Umbilical cord (tissue), 2 donors: ENCODE results near the gene L1TD1. TPM values are rescaled to one million over a fixed set of nuclear protein-coding genes. Genes with fewer than 3 reads are reported as not detected.
"Not testable (repeated sequence)": the region's sequence is repeated elsewhere in the genome, so short reads cannot be mapped to it uniquely, and the experiment has no call there.

Source experiments
- DNase-seq: peaks from one replicate; pipeline ENCODE4 v3.0.0-alpha.2; 2015; ENCODE audit warnings: low spot score
- total RNA-seq: library from RNA; depleted of rRNA; stranded (reverse); fragments of >200 nt; gene quantifications from one replicate; pipeline ENCODE4 v1.2.3, GENCODE V29; 2014; ENCODE audit warnings: low replicate concordance; ENCODE audit not compliant: insufficient read depth

L1TD1 gene
- total RNA-seq = 4.6 TPM

- DNase-seq = peak; percentile 31
Measured at GRCh38 chr1:62194651-62195544, at the start of gene L1TD1. Gene L1TD1, plus strand, starts transcription at chr1:62194849. Its CDS starts 11,780 bp downstream, at chr1:62206629.

DNA sequence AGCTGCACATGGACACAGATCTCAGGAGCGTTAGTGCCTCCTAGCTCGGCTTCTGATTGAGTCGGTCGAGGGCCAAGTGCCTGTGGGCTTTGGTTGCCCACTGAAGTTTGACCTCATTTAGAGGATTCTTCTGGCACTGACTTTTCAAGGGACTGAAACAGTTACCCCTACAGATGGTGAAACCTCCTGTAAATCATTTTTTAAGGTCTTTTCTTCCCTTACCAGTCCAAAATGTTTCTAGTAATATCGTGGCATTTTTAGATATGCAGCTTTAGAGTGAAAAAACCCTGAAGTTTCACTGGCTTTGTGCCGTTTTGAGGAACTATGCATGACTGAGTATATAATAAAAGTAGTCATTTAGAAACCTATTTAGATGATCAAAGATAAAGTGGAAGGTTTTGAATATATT, 34.7 kb upstream of the L1TD1 start:
- no peak for DNase-seq

DNA sequence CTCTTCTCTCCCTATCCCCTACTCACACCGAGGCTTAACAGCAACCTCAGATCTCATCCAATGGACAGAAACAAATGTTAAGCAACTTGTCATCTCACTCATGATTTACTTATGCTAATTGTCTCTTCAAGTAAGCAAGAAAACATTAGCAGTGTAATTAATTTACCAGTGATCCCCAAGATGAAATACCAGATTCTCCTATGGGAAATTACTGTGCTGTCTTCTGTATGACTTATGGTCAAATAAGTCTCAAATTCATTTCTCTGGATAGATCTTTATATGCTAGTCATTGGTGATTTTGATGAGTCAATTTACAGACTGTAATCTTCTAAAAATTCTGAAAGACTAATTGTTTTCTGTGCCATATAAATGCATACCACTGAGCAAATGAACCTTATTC, 32.9 kb upstream of the L1TD1 start:
- no peak for DNase-seq

DNA sequence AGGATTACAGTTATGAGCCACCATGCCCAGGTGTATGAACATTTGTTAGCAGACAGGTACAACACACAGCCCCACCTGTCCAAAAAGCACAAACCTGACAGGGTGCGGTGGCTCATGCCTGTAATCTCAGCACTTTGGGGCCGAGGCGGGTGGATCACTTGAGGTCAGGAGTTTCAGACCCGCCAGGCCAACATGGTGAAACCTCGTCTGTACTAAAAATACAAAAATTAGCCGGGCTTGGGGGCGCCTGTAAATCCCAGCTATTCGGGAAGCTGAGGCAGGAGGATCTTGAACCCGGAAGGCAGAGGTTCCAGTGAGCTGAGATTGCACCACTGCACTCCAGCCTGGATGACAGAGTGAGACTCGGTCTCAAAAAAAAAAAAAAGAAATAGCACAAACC, 24.3 kb upstream of the L1TD1 start:
- DNase-seq = not testable (repeated sequence)

DNA sequence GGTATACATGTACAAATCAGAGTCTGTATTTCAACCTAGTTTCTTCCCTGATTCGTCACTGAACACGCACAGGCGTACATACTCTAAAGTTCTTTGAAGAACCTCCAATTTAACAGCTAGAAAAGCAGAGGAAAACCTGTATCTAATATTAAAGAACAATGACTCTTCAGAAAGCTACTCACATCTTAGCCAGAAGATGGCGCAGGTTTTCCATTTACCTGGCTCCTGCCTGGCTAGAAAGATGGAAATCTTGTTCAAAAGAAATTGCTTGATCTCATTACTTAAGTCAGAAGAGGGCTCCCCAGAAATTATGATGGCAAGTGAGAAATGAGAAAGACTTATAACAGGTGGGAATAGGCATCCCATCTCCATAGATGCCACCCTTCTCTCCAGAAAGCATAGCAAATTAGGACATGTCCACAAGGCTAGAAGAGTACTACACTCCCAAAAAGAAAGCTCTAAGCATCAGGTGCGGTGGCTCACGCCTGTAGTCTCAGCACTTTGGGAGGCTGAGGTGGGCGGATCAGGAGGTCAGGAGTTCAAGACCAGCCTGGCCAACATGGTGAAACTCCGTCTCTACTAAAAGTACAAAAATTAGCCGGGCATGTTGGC, 19.0 kb upstream of the L1TD1 start:
- DNase-seq = peak; percentile 69

GRCh38 chr1:62176597-62177312, 17.9 kb upstream of the L1TD1 start:
- no peak for DNase-seq

GRCh38 chr1:62177621-62178020, 17.0 kb upstream of the L1TD1 start:
- no peak for DNase-seq

DNA sequence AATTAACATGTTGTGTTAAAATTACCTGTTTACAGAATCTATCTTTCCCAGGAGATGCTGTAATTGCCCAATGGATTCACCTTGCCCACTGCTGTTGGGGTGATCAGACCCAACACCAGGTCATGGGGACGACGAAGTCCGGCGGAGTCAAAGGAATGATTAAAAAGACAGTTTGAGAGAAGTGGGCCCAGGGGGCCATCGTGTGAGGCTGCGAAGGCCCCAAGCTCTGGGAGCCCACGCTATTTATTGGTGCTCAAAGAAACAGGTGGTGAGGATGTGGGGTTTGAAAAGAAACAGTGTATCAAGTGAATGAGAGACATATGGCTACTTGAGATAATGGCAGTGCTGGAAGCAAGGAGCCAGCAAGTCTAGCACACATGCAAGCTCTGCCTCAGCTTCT, 16.3 kb upstream of the L1TD1 start:
- DNase-seq = no peak

- DNase-seq = peak; percentile 93
Measured at GRCh38 chr1:62180054-62180453, 14.6 kb upstream of the L1TD1 start.

GRCh38 chr1:62180639-62181038, 14.0 kb upstream of the L1TD1 start:
- peak; percentile 74 for DNase-seq

GRCh38 chr1:62181532-62181931, 13.1 kb upstream of the L1TD1 start:
- no peak for DNase-seq

- peak; percentile 82 for DNase-seq
Measured at GRCh38 chr1:62182157-62182556, 12.5 kb upstream of the L1TD1 start.

DNA sequence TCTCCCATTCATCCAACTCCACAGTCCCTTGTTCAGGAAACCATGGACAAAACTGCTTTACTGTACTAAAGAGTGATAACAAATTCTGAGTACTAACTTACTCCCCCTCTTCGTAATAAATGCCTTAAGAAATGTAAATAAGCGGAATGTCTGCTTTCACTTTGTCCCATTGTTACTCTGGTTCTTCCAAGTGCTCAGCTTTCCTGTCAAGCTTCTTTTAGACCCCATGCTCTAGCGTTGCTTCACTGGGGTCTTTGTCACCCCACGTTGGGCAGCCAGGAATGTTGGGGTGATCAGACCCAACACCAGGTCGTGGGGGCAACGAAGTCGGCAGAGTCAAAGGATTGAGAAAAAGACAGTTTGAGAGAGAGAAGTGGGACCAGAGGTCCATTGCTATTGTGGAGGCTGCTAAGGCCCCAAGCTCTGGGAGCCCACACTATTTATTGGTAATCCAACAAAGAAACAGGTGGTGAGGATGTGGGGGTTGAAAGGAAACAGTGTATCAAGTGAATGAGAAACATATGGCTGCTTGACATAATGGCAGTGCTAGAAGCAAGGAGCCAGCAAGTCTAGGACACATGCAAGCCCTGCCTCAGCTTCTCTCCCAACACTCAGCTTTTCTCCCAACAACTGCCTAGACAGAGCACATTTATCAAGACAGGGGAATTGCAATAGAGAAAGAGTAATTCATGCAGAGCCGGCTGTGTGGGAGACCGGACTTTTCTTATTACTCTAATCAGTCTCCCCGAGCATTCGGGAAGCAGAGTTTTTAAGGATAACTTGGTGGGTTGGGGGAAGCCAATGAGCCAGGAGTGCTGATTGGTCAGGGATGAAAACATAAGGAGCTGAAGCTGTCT, 11.3 kb upstream of the L1TD1 start:
- not testable (repeated sequence) for DNase-seq

- no peak for DNase-seq
Measured at GRCh38 chr1:62184336-62184735, 10.3 kb upstream of the L1TD1 start.

- DNase-seq = not testable (repeated sequence)
Measured at GRCh38 chr1:62185233-62185632, 9.4 kb upstream of the L1TD1 start.

GRCh38 chr1:62185677-62186076, 9.0 kb upstream of the L1TD1 start:
- DNase-seq = no peak

DNA sequence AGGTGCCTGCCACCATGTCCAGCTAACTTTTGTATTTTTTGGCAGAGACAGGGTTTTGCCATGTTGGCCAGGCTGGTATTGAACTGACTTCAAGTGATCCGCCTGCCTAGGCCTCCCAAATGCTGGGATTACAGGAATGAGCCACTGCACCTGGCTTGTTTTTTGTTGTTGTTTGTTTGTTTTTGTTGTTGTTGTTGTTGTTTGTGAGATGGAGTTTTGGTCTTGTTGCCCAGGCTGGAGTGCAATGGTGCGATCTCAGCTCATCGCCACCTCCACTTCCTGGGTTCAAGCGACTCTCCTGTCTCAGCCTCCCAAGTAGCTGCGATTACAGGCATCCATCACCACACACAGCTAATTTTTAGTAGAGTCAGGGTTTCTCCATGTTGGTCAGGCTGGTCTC, 7.1 kb upstream of the L1TD1 start:
- DNase-seq = no peak

DNA sequence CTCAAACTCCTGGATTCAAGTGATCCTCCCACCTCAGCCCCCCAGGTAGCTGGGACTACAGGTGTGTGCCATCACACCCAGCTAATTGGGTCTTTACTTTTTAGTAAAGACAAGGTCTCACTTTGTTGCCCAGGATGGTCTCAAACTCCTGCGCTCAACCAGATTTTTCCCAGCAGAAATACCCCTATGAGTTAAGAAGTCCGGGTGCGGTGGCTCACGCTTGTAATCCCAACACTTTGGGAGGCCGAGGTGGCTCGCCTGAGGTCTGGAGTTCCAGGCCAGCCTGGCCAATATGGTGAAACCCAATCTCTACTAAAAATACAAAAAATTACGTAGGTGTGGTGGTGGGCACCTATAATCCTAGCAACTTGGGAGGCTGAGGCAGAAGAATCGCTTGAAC, 6.5 kb upstream of the L1TD1 start:
- no peak for DNase-seq

DNA sequence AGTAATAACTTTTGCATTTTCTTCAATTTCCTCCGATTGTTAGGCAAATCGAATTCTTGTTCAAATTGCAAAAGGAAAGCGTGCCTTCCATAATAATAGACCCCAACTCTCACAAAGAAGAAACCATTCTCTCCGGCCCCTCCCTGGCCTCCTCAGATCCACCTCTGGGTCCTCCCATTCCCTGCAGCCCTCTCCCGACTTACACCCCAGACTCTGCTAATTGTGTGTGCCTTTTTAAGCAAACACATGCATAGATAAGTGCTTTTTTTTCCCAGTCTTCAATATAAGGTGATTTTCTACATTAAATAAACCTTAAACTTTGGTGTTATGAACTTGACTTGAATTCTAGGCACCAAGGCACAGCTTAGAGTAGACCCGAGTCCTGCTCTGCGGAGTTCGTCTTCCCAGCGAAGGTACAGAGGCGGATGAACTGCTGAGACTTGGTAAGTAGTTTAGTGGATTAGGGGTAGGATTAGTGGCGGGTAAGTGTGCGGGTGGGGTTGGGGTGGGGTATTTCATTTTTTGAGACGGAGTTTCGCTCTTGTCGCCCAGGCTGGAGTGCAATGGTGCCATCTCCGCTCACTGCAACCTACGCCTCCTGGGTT, 1.5 kb downstream of the L1TD1 start:
- DNase-seq = no peak

DNA sequence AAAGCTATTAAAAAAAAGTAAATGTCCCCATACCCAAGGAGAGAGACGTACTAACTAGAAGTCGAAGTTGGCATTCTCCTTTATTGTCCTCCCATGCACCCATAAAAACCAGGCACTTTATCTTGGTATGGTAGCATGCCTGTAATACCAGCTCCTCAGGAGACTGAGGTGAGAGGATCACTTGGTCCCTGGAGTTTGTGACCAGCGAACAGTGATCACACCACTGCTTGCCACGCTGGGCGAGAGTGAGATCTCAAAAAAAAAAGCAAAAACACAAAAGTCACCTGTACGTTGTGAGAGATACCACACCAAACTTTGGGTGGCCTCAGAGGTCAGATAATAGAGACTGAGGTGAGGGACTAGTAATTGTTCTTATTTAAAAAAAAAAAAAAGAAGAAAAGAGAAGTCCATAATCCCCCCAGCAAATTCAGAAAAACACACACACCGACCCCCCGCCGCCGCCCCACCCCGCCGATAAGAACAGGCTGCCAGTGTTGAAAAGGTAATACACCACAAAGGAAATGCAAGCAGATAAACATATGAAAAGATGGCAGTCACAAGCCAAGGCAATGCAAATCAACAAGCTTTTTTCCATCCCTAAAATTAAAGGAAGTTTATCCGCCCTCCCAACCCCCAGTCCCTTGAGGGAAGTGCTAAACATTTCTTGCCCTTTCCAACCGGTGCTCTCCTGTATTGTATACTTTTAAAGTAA, 3.6 kb downstream of the L1TD1 start:
- DNase-seq = no peak
